Measurements from ENCODE around the gene FADS2. TPM values are rescaled to one million over a fixed set of nuclear protein-coding genes. Genes with fewer than 3 reads are reported as not detected.
A peak's percentile ranks its signal among the peaks of the same experiment; 100 is the strongest.

FADS2 gene
- total and polyA plus RNA-seq, 12 donors, result 12.2 to 37.0 (median 23.5) TPM

- Histone ChIP-seq H3K9me3 (no peaks in the 10 kb centered on the region), H3K27me3 (no peaks in the 10 kb centered on the region), H3K36me3 (peaks cover 0 to 17% (median 5%) of the 10 kb centered on the region in 9 donors), H3K27ac (peak overlapping the region in 2 of 10 donors; percentile 37 to 51), H3K4me3 (no peak overlapping the region), H3K4me1 (peaks cover 15 to 95% (median 76%) of the 10 kb centered on the region in 9 donors)
- 72 to 86% methylated on average over 5 of the region's 5 CpGs for WGBS, 2 donors
- intact Hi-C loops (cut with DNase I), result no loop called here
- no peak for DNase-seq
- no peak for ATAC-seq
- no peak for TF ChIP-seq CTCF (IDR thresholded peaks at IDR 0.05)
These were observed 55.8 kb downstream of the FADS2 start for GRCh38 chr11:61883947-61884346.

GRCh38 chr11:61885166-61885778 lies 57.2 kb downstream of the FADS2 start:
- Histone ChIP-seq H3K9me3 (no peaks in the 10 kb centered on the region), H3K36me3 (peaks cover 0 to 9% (median 0%) of the 10 kb centered on the region in 9 donors), H3K27me3 (no peaks in the 10 kb centered on the region), H3K4me1 (peaks cover 15 to 96% (median 79%) of the 10 kb centered on the region in 9 donors), H3K27ac (peak overlapping the region in 5 of 10 donors; percentile 16 to 94 (median 34)), H3K4me3 (no peak overlapping the region)
- ATAC-seq (no peak), DNase-seq (no peak)
- 82 to 89% methylated on average over 7 of the region's 7 CpGs for WGBS, 2 donors
- intact Hi-C loops (cut with DNase I), result loop anchor here in 3 of 10 donors (5.0 kb wide), 1 partner anchor 68 kb away; the partner anchor contains the start of gene FADS1 (in 3 of the 3)
- no peak for TF ChIP-seq CTCF (IDR thresholded peaks at IDR 0.05)

- Histone ChIP-seq H3K4me1 (peaks cover 15 to 96% (median 78%) of the 10 kb centered on the region in 9 donors), H3K4me3 (no peak overlapping the region), H3K9me3 (no peaks in the 10 kb centered on the region), H3K27ac (peak overlapping the region in 7 of 10 donors; percentile 14 to 97 (median 75)), H3K27me3 (no peaks in the 10 kb centered on the region), H3K36me3 (peaks cover 0 to 9% (median 0%) of the 10 kb centered on the region in 9 donors)
- ATAC-seq (no peak), DNase-seq (no peak)
- TF ChIP-seq CTCF (IDR thresholded peaks at IDR 0.05), result no peak
- intact Hi-C loops (cut with DNase I), result loop anchor here in 3 of 10 donors (5.0 kb wide), 1 partner anchor 69 kb away; the partner anchor contains the start of gene FADS1 (in 3 of the 3)
- 90 to 96% methylated on average over 13 of the region's 13 CpGs for WGBS, 2 donors
These were observed 57.9 kb downstream of the FADS2 start for GRCh38 chr11:61885784-61886580.

GRCh38 chr11:61886643-61887042 lies 58.5 kb downstream of the FADS2 start:
- DNase-seq (no peak), ATAC-seq (no peak)
- no peak overlapping the region for H3K4me3 ChIP-seq
- H3K36me3 ChIP-seq, result peaks cover 0 to 9% (median 0%) of the 10 kb centered on the region in 9 donors
- 96 to 97% methylated on average over 3 of the region's 3 CpGs for WGBS, 2 donors
- H3K27ac ChIP-seq, result peak overlapping the region in 6 of 10 donors; percentile 75 to 97 (median 96)
- H3K27me3 ChIP-seq, result no peaks in the 10 kb centered on the region
- intact Hi-C loops (cut with DNase I), result loop anchor here in 3 of 10 donors (1.0 to 5.0 kb wide), 2 partner anchors 69 to 88 kb away; partner anchors contain the start of gene FADS1 (in 3 of the 3)
- no peak for TF ChIP-seq CTCF (IDR thresholded peaks at IDR 0.05)
- H3K4me1 ChIP-seq, result peaks cover 14 to 91% (median 74%) of the 10 kb centered on the region in 9 donors
- no peaks in the 10 kb centered on the region for H3K9me3 ChIP-seq

All from heart right ventricle (tissue), 16 donors.